Kidney glomerular epithelial cell (primary cell): ENCODE measurements around the gene KRT7.

Experiments
- DNase-seq: peaks from one replicate; lab custom pipeline; 2025; lab: John Stamatoyannopoulos, UW

Gene KRT7

GRCh38 chr12:52211716-52212585 is 21.1 kb upstream of the KRT7 start:
- no peak for DNase-seq

GRCh38 chr12:52212701-52213563 is 20.1 kb upstream of the KRT7 start:
- no peak for DNase-seq

GRCh38 chr12:52213564-52214420 is 19.3 kb upstream of the KRT7 start:
- peak; percentile 71 for DNase-seq

GRCh38 chr12:52214421-52214802 is 18.6 kb upstream of the KRT7 start:
- DNase-seq, result no peak

GRCh38 chr12:52215587-52216031 is 17.4 kb upstream of the KRT7 start:
- DNase-seq, result peak; percentile 53

- DNase-seq, result no peak
Observed at GRCh38 chr12:52216100-52216499, 16.9 kb upstream of the KRT7 start.

GRCh38 chr12:52216807-52217206 is 16.2 kb upstream of the KRT7 start:
- DNase-seq, result no peak

GRCh38 chr12:52217223-52217622 is 15.8 kb upstream of the KRT7 start:
- no peak for DNase-seq

- no peak for DNase-seq
Observed at GRCh38 chr12:52218001-52218400, 15.0 kb upstream of the KRT7 start.

- DNase-seq, result no peak
Observed at GRCh38 chr12:52220477-52220876, 12.6 kb upstream of the KRT7 start.

- no peak for DNase-seq
Observed at GRCh38 chr12:52221070-52221781, 11.8 kb upstream of the KRT7 start.

- DNase-seq, result peak; percentile 42
Observed at GRCh38 chr12:52221912-52222457, 11.1 kb upstream of the KRT7 start.

- no peak for DNase-seq
Observed at GRCh38 chr12:52222692-52223091, 10.4 kb upstream of the KRT7 start.

GRCh38 chr12:52223406-52224039 is 9.5 kb upstream of the KRT7 start:
- DNase-seq, result no peak

- no peak for DNase-seq
Observed at GRCh38 chr12:52224151-52224550, 8.9 kb upstream of the KRT7 start.

- no peak for DNase-seq
Observed at GRCh38 chr12:52225752-52226151, 7.3 kb upstream of the KRT7 start.

- DNase-seq, result no peak
Observed at GRCh38 chr12:52226446-52226845, 6.6 kb upstream of the KRT7 start.

GRCh38 chr12:52227606-52228166 is 5.4 kb upstream of the KRT7 start:
- no peak for DNase-seq

- no peak for DNase-seq
Observed at GRCh38 chr12:52228366-52228765, 4.7 kb upstream of the KRT7 start.

- no peak for DNase-seq
Observed at GRCh38 chr12:52228931-52229330, 4.1 kb upstream of the KRT7 start.
